KG1 (cell line): Measurements from ENCODE around the gene CFAP61.

Experiments
- DNase-seq: peaks from one replicate; lab custom pipeline; 2025; lab: John Stamatoyannopoulos, UW

CFAP61 gene

DNA sequence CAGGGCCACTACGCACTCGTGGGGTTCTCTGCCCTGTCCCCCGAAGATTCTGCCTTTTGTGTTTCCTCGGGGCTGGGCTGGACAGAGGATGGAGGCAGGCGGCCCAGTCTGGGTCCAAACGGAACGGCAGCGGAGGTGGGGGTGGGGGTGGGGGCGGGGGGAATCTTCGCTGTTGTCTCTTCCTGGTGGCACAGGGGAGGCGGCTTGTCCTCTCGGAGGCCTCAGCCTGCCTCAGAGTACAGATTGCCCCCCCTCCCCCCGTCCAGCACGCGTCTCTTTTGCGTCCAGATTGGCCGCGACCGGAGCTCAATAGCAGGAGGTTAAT, 314.2 kb downstream of the CFAP61 start:
- DNase-seq = no peak

DNA sequence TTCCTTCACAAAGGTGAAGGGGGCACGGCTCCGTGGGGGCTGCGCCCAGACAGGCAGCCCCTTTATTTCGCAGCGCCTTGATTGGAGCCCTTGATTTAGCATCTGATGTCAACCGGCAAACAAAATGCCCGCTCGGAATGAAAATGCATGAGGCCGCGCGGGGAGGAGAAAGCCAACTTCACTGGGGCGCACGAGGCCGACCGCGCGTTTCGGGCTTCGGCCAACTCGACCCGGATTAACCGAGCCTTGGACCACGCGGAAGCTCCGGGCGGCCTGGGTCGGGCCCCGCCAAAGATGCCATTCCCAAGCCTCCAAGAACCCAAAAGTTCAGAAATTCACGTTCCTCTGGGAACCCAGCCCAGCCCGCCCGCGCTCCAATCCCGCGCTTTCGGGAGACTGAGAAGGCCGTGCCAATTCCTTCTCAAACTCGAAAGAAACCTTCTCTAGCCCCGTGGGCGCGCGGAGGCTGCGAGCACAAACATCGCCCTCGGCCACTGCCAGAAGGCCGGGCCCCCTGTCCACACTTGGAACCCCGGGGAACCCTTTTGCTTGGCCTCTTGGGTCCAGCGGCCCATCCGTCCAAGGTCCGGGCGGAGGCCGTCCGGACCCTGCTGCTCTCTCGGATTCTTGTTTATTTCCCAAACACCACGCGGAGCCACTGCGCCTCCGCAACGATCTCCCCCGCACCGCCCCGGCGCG, 314.7 kb downstream of the CFAP61 start:
- DNase-seq = no peak

DNA sequence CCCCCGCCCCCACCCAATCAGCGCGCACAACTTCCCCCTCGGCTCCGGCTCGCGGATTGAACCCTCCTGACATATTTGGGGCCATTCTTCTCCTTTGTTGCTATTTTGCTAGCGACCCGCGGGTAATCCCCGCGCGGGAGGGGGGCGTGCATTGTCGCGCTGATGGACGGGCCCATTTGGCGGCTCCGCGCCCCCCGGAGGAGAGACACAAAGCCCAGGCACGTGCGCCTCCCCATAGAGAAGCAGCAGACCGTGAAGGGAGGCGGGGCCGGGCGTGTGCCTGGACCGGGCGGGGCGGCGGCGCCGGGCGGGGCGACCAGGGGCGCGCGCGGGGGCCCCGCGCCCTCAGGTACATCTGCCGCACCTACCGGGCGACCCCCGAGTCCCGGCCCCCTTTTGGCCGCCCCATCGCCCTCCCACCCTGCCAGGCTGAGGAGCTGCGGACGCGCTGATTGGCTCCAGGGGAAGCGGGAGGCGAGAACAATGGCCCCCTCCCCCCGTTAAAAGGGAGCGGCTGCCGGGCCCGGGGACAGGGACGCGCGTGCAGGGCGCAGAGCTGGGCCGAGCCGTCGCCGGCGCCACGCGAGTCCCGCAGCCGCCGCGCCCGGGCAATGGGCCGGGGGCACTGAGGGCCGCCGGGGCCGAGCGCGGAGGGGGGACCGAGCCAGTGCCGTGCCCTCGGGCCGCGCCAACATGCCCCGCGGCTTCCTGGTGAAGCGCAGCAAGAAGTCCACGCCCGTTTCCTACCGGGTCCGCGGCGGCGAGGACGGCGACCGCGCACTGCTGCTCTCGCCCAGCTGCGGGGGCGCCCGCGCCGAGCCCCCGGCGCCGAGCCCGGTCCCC, 315.5 kb downstream of the CFAP61 start, which contains the start of gene INSM1:
INSM1 (plus strand) TSS at position 530 of the 843 bp plus-strand sequence; CDS start at position 694, 164 bp downstream.
- DNase-seq = no peak

DNA sequence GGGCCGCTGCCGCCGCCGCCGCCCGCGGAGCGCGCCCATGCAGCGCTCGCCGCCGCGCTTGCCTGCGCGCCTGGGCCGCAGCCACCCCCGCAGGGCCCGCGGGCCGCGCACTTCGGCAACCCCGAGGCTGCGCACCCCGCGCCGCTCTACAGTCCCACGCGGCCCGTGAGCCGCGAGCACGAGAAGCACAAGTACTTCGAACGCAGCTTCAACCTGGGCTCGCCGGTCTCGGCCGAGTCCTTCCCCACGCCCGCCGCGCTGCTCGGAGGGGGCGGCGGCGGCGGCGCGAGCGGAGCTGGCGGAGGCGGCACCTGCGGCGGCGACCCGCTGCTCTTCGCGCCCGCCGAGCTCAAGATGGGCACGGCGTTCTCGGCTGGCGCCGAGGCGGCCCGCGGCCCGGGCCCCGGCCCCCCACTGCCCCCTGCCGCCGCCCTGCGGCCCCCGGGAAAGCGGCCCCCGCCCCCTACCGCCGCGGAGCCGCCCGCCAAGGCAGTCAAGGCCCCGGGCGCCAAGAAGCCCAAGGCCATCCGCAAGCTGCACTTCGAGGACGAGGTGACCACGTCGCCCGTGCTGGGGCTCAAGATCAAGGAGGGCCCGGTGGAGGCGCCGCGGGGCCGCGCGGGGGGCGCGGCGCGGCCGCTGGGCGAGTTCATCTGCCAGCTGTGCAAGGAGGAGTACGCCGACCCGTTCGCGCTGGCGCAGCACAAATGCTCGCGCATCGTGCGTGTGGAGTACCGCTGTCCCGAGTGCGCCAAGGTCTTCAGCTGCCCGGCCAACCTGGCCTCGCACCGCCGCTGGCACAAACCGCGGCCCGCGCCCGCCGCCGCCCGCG, 316.3 kb downstream of the CFAP61 start:
- no peak for DNase-seq

DNA sequence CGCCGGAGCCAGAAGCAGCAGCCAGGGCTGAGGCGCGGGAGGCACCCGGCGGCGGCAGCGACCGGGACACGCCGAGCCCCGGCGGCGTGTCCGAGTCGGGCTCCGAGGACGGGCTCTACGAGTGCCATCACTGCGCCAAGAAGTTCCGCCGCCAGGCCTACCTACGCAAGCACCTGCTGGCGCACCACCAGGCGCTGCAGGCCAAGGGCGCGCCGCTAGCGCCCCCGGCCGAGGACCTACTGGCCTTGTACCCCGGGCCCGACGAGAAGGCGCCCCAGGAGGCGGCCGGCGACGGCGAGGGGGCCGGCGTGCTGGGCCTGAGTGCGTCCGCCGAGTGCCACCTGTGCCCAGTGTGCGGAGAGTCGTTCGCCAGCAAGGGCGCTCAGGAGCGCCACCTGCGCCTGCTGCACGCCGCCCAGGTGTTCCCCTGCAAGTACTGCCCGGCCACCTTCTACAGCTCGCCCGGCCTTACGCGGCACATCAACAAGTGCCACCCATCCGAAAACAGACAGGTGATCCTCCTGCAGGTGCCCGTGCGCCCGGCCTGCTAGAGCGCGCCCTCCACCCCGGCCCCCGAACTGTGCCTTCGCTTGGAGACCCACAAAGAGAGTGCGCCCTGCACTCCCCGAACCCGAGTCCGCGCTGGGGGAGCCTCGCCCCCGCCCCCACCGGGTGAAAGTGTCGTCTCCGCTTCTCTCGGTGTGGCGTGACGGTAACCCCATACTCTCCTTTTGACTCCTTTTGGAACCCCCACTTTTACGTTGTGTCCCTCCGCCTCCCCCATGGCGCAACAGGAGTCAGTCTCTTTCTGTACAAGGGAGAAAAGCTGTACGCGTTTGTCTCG, 317.1 kb downstream of the CFAP61 start:
- DNase-seq = no peak

DNA sequence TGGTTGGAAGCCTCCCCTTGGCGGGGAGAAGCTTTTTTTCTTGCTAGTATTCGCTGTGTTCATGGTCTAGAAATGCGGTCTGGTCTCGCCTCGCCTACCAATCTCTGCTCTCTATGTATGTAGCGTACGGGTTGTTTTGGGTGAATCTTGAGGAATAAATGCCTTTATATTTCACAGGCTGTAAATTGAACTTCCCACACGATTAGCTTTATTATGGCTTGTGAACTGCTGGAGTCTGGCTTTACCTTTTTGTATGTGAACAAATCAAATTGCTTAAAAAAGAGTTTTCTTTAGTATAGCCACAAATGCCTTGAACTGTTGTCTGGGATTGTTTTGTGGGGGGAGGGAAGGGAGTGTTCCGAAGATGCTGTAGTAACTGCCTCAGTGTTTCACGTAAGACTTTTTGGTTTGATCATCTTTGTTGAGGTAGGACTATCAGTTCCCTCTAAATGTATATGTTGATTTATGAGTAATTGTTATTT, 317.8 kb downstream of the CFAP61 start:
- no peak for DNase-seq

DNA sequence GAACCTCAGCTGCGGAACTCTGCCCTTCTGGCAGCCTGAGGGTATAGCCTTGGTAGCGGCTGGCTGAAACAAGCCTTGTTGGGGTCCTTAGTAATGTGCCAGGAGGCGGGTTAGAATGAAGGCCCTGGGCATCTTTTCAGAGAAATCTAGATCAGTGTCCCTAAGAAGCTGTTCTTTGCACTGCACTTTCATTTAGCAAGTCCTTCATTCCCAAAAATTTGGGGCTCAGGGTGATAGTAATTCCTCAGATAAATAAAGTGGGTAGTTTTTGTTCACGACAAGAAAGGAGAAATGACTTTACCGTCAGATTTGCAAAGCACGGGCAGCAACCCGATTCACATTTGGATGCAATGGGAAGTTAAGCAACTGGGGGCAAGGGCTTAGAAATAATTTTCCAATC, 318.8 kb downstream of the CFAP61 start:
- DNase-seq = no peak

DNA sequence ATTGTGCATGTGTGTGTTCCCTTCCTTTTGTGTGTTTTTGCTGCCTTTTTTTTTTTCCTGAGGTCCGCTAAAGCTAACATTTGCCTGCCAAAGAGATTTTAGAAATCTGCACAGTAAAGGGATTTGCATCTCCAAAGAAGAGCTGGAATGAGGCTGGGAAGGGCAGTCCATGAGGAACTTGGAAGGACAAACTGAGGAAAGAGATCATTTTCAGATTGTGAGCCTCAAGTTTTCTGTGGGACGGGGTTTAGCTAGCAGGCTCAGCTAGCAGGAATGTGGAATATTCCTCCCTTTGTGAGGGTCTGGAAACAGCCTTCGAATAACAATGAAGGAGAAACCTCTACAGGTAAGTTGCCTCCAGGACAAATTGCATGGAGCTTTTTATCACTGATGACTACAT, 319.3 kb downstream of the CFAP61 start:
- no peak for DNase-seq

DNA sequence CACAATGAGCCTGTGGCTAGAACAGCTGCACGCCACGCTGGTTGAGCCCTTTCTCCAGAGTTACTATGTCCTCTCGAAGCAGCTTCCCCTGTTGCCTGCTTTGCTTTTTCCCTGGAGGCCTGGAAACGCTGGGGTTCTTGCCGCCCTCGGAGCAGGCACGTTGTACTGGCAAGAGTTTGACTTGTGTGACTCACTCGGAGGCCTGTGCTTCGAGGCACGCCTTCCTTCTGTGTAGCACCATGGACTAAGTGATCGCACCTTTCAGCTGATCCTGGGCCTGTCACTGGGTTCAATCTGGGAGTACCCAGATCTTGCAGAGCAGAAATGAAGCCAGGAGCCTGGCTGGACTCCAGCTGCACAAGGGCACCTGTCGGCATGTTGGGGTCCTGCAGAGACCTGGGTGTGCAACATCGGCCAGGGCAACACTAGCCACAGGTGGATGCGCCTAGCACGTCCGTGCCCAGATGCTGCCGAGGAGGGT, 320.8 kb downstream of the CFAP61 start:
- DNase-seq = no peak

DNA sequence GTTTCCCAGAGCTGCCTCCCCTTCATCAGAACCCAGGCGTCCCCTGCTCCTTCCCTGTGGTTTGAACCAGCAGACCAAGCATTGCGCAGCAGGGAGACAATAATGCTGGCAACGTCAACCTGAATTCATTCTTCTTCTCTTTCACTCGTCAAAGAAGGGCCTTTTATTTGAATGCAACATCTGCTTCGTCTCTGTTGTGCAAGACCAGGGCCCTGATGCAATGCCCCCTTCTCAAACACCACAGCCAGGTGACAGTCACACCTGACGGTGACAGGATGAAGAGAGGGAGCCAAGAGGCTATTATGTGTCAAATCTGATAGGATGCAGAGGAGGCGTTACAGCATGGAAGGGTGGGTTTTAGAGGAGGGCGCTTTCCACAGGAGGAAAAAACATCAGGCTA, 323.5 kb downstream of the CFAP61 start:
- no peak for DNase-seq

DNA sequence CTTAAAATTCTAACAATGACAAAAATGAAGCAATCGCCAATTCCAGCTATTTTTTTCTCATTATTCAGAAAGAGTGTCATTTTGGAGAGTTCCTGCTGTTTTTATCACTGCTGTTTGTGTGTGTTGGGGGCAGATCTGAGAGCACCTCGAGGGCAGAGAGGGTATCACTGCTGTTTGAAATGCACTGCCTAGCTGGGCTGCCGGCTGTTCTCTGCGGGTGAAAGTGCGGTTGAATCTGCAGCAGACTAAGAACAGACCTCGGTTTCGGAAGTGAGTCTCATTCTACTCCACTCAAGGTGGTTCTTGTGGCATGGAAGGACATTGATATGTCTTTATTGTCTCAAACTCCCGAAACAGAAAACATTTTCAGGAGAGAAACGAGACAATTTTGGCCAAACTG, 333.9 kb downstream of the CFAP61 start:
- no peak for DNase-seq

DNA sequence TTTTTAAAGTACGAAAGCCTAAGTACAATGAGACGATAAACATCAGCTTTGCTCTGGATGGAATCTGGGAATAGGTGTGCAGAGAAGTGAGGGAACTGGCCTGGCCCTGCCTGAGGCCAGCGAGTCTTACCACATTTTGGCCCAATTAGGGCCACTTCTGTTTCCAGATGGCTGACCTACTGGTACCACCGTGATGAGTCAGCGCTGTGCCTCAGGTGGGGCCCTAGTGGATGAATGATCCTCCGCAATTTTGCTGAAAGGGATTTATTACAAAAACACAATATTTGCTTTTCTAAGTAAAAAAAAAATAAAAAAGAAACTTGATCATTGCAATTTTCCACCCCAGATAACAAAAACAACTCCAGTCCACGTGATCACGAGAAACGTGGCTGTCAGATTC, 338.1 kb downstream of the CFAP61 start:
- DNase-seq = no peak

DNA sequence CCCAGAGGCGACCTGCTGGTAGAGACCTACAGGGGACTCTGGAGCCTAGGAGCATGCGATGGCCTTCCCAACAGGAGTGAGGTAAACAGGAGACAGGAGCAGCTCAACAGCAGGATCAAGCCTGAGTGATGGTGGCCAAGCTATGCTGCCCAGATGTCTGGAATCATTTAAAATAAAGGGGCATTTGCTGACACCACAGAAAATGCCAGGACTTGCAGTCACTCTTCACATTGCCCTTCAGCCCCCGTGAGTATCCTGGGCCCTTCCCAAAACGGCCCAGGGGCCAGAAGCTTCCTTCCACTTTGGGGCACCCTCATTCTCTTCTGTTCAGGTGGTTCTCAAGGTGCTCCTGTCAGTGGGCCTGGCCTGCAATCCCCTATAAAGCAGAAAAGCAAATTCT, 338.8 kb downstream of the CFAP61 start:
- DNase-seq = no peak

DNA sequence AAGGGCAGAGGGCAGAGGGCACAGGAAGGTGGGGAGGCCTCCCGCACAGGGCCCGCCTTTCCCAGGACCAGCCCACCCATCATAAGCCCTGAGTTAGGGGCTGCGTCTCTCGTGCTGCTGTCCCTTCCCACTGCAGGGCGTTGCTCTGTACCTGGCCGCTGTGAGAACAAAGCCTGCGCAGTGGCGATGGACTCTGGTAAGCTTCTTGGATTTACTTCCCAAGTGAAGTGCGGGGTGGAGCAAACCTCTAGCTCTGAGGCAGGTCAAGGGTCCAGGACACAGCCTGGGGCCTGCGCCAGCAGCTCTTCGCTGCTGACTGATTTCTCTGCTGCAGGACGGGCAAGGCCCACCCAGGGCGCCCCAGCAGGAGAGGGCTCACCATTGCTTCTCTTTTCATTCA, 339.4 kb downstream of the CFAP61 start:
- no peak for DNase-seq

DNA sequence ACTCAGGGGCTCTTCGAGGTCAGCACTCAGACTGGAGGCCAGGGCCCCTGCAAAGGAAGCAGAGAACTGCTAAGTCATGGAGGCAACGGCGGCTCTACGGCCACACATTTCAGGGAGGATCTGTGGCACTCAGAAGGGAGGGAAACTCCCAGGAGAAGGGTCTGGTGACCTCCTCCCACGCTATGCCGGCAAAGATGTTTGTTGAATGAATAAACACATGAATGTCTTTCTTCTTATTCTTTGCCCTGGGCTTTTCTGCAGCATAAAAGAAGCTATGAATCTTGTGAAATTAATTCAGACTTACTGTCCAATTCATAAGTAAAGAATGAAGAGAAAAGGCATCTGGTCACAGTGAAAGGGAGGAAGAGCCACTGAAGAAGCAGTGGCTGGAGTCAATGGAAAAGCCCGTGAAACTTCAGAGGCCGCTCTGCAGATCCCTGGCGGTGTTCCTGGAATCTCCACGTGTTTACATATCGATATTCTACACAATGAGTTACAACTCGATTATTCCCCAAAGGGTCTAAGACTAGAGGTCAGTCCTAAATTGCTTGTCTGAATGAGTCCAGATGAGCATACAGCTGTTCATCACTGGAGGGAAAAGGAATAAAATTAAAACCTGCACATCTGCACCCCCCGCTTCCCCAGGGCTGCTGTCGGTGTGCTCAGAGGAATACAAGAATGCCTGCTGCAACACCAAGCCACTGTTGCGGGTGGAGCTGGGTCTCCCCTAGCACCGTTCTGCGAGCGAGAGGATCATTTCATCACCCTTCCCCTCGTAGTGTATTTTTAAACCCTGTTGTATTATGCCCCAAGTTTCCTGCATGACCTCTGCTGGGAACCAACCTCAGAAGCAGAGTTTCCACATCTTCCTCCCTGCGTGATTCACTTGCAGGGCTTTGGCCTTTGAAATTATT, 341.1 kb downstream of the CFAP61 start:
- DNase-seq = no peak

DNA sequence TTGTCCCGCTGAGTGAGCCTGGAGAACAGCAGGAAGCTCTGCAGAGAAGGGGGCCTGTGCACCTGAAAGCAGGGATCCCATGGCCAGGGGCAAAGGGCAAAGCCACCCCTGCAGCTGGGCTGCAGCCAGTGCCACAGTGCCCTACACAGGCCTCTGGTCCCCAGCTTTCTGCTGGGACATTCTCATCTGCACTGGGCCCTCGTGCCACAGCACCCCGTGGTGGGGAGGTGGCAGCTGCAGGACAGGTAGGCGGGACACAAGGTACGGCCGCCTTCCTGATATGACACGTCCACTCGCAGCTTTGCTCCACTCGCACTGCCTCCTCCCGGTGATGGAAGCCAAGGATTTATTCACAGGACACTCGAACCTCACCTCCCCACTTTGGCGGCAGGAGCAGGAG, 342.8 kb downstream of the CFAP61 start:
- DNase-seq = no peak

DNA sequence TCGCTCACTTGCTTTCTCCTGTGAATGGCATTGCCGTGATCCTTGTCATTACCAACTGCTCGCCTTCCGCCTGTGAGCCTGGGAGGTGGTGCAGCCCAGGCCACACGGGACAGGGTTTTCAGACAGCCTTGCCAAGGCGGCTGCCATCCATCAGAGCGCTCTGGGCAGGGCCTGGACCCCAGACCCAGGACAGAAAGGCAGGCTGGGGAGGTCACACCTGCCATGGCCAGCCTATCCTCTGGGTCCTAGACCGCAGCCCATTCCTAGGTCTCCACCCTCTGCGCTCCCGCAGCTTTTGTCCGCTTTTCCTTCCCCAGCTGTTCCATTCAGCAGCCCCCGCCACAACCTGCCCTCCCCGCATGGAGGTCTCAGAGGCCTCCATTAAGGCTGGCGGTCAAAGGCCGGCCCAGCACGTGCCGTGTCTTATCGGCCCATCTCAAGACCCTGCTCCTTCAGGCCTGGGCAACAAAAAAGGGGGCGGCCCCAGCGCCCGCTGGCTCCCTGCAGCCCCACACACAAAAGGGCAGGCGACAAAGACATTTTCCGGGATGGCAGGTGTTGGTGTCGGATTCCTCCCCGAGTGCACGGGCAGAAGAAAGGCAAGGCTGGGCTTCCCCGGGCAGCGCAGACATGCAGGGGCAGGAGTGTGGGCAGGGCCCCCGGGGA, 343.7 kb downstream of the CFAP61 start:
- no peak for DNase-seq

DNA sequence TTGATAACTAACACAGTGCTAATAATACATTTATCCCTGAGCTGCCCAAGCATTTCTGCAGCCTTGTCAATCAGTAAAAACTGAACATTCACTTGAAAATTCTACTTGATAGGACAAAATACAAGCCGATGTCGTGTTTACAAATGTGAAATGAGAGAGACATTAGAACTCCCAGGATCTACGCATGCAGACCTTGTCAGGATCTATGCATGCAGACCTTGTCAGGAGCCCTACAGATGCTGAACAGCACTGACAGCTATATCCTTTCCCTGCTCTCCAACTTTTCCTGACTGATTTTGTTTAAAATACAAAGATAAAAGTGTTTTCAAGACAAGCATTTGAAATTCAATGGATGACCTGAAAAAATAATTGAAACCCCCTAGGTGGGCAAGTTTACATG, 344.5 kb downstream of the CFAP61 start:
- DNase-seq = no peak

DNA sequence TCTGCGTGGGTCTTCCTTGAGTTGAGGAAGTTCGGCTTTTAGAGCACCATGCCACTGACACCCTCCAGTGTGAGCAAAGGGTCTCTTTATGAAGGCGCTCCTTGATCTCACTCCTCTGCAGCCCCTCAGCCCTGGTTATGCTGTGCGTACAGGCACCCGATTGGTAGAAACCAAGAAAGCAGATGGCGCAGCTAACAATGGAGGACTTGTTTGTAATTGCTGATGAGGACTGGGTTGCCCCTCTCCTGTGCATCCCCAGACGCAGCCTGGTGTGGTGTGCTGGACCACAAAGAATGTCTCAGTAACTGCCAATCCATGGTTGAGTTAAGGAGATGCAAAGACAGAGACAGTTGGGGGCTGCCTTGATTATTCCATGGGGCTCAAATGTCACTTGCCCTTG, 345.8 kb downstream of the CFAP61 start:
- DNase-seq = no peak
